Activated CD4-positive, alpha-beta T cell treated with anti-CD3 and anti-CD28 coated beads, Interleukin-2, amount 50 U/mL, for 24 hours (primary cell): ENCODE data around the gene PCSK9.

Experiments used
- DNase-seq, 2 donors: peaks; one replicate each; pipeline ENCODE4 v3.0.0-alpha.2; 2020; ENCODE audit warnings: low read depth in 1 of 2, low spot score in 1 of 2

Gene PCSK9

DNA sequence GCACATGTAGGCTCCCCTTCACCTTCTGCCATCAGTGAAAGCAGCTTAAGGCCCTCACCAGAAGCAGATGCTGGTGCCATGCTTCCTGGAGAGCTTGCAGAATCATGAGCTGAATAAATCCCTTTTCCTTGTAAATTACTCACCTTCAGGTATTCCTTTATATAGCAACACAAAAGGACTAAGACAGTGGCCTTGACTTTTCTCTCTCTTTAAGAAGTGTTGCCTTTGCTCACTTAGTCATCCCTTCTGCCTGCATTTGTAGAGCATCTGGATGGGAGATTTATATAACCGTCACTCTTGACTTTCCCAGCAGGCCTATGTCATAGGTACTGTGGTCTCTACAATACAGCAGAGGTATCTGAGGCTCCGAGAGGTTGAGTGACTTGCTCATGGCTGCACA, 3.7 kb downstream of the PCSK9 start:
- no peak for DNase-seq

DNA sequence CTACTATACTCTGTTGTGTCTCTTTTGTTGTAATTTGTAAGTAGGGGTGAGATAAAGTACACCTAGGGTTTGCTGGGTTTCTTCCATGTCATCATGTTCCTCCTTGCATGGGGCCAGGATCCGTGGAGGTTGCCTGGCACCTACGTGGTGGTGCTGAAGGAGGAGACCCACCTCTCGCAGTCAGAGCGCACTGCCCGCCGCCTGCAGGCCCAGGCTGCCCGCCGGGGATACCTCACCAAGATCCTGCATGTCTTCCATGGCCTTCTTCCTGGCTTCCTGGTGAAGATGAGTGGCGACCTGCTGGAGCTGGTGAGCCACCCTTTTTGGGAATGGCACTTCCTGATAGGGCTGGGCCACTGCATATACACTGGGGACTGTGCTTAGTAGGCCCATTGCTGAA, 4.4 kb downstream of the PCSK9 start:
- no peak for DNase-seq

DNA sequence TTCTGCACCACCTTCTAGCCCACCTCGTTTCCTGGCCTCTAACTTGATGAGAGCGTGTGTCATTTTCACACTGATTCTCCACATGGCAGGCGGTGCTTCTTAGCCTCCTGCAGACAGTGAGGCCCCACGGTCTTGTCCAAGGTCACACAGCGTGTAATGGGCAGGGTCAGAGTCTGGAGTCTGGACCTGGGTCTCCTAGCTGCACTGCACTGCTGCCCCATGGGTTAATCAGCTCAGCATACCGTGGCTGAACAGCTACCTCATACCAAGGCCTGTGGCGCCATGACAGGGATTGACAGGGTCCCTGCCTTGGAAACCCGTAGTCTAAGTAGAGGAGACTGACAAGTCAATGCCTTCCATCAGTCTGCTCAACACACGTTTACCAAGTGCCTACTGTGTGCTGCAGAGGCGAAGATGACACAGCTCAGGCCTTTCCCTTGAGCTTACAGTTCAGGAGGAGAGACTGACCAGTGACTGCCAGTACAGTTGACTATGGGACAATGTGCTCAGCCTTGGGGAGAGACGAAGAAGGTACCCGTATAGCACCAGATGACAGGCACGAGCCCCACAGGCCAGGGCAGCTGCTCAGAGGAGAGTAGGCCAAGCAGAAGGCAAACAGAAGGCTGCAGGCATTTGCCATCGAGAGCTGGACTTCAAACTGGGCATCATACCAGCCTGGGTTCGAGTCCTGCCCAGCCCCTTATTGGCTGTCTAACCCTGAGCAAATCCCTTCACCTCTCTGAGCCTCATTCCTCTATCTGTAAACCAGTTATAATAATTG, 5.5 kb downstream of the PCSK9 start:
- no peak for DNase-seq

DNA sequence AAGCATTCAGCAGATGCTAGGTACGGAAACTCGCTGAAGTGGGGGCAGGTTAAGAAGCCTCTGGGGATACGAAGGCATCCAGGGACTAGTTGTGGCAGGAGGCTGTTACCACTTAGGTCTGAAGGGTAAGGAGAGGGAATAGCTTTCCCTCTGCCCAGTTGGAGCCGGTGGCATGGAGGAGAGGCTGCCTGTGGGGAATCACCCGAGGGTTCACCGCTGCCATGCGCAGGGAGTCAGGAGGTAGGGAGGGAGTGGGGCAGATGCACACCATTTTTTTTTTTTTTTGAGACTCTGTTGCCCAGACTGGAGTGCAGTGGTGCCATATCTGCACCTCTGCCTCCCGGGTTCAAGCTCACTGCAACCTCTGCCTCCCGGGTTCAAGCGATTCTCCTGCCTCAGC, 6.1 kb downstream of the PCSK9 start:
- no peak for DNase-seq

DNA sequence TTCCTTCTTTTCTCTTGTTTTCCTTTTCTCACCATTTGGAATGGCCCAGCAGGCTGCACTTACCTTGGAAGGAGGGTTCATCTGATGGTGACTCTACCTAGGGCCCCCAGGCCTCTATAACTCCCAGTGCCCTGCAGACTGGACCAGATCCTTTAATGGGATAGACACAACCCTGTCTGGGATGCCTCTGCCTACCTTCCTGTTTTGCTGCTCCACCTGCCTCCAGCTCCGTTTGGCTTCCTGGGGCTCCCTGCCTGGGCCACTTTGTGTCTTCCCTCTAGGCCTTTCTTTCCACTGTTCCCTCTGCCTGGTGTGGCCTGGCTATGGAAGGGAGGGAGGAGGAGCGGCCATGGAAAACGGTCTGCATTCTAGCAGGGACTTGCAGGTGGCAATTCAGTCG, 7.5 kb downstream of the PCSK9 start:
- no peak for DNase-seq

DNA sequence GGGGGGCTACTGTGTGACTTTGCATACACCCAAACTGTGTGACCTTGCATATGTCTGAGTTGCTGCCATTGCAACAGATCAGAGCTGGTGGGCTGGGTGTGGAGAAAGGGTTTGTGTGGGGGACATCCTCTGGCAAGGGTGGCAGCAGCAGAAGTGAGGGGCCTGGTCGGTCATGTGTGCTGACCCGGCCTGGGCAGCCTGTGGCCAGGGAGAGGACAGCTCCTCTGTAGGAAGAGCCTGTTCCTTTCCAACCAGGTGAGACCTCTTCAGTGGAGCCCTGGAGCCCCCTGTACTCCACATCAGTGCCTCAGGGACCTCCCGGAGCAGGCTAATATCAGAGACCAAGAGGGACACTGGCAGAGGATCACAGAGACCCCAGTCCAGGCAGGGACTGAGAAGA, 8.3 kb downstream of the PCSK9 start:
- DNase-seq, result no peak

DNA sequence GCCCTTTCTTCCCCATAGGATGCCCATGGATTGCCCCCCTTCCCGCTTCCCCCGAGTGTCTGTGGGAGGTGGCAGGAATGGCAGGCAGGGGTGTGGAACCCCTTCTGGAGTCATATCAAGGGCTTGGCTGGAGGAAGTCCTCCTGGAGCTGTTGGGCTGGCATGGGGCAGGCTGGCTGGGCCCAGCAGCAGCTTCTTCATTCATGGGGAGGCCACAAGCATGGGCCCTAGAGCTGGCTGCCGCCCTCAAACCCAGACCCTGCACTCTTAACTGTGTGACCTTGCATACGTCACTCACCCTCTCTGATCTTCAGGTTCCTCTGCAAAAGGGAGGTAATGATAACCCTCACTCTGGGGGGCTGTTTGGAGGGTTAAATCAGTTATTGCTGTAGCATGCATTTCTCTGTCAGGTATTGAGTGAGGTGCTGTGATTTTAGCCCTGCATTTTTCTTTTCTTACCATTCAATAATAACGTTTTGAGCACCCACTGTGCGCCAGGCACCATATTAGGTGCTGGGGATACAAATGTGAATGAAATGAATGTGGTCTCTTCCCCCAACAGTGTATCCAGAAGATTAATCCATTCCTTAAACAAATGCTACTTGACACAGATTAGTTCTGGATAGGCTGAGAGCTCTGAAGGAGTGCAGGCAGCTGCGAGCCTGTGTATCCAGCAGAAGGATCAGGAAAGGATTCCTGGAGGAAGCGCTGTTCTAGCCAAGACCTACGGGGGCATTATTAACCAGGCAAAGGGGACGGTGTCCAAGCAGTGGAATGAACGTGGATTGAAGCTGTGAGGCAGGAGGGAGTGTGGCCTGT, 9.3 kb downstream of the PCSK9 start:
- no peak for DNase-seq

DNA sequence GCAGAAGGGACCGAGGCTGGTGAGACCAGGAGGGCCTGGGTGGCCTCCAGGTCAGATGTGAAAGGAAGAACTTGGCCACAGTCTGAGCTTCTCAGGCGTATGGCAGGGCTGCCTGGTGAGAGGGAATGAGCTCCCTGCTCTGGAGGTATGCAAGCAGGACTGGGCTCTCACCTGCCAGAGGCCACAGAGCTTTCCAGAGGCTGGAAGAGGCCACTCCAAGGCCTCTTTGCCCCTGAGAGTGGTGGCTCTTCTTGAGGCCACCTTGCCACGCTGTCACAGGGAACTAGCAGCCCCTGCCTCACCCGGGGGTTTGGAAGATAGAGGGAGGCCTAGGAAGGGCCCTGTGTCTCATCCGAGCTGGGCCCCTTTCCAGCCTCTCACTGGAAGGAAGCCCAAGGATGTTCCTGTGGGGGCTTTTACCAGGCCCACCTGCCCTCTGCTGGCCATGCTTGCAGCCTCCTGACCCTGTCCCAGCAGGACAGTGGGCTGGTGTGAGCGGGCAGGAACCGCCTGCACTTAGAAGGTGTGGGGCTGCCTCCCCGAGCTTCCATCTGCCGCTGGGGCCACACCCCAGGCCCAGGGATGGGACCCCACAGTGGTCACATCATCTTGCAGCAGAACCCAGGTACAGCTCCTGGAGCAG, 10.0 kb downstream of the PCSK9 start:
- no peak for DNase-seq

DNA sequence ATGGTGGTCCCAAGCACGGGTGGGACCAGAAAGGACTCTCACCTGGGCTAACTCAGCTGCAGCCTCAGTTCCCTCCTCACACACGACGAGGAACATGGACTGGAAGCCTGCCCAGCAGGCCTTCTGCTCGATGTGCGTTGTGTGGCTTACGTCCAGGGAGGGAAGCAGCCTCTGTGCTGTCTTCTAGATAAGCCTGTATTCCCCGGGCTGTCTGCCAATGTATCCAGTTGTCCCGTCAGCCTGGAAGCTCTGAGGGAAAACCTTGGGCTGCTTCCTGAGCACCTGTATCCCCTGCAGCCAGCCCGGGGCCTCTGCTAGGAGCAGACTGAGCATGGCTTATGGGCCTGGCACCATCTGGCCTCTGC, 10.5 kb downstream of the PCSK9 start:
- DNase-seq, result no peak

DNA sequence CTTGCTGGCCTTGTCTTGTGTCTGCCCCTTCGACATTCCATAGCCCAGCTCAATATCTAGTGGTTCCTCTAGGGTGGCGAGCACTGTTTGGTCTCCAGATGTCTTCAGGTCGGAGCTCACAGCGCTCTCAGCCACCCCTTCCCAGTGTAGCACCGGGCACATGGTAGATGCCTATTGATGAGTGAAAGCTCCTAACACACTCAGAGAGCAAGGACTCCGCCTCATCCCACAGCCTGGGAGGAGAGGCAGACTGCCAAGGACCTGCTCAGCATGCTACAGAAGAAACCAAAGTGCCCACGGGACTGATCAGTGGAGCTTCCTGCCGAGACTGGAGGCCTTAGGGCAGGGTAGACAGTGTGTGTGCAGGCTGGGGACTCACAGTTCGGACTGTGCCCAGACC, 10.9 kb downstream of the PCSK9 start:
- DNase-seq, result no peak

DNA sequence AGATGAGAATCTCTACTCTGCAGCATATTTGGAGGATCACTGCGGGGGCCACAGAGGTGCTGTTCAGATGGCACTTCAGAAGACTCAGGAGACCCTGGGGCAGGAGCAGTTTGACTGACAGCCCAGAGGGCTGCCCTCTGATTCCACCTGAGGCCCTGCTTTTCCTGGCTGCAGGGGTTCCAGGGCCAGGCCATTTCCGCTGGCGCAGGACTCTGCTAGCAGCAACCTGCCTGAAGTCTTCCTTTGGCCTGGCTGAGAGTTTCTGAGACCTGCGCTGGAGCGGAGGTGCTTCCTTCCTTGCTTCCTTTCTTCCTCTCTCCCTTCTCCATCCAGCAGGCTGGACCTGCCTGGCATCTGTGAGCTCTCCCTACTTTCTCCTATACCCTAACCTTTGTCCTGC, 11.8 kb downstream of the PCSK9 start:
- no peak for DNase-seq

DNA sequence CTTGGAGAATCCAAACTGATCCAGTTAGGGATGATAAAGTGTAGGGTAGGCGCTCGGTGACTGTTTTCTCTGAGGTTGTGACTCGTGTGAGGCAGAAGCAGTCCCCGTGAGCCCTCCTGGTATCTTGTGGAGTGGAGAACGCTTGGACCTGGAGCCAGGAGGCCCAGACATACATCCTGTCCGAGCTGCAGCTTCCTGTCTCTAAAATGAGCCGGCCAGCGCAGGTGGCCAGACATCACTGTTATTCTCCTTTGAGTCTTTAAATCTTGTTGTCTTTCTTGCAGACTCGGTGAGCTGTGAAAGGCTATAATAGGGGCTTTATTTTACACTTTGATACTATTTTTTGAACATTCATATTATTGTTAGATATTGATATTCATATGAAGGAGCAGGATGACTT, 12.3 kb downstream of the PCSK9 start:
- DNase-seq, result no peak

DNA sequence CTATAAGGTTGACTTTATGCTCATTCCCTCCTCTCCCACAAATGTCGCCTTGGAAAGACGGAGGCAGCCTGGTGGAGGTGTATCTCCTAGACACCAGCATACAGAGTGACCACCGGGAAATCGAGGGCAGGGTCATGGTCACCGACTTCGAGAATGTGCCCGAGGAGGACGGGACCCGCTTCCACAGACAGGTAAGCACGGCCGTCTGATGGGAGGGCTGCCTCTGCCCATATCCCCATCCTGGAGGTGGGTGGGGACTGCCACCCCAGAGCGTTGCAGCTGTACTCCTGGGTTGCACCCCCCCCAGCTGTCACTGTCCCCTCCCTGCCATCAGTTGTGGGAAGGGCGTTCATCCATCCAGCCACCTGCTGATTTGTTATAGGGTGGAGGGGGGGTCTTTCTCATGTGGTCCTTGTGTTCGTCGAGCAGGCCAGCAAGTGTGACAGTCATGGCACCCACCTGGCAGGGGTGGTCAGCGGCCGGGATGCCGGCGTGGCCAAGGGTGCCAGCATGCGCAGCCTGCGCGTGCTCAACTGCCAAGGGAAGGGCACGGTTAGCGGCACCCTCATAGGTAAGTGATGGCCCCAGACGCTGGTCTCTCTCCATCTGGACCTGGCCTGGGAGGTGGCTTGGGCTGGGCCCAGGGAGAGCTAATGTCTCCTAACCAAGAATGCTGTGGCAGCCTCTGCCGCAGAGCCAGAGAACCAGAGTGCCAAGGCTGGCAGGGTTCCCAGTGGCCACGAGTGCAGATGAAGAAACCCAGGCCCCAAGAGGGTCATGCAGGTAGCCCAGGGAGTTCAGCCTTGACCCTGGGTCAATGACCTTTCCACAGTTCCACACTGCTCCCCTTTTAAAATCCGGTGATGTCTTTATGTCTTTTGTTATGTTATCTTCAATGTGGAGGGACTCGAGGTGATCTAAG, 13.1 kb downstream of the PCSK9 start:
- no peak for DNase-seq

DNA sequence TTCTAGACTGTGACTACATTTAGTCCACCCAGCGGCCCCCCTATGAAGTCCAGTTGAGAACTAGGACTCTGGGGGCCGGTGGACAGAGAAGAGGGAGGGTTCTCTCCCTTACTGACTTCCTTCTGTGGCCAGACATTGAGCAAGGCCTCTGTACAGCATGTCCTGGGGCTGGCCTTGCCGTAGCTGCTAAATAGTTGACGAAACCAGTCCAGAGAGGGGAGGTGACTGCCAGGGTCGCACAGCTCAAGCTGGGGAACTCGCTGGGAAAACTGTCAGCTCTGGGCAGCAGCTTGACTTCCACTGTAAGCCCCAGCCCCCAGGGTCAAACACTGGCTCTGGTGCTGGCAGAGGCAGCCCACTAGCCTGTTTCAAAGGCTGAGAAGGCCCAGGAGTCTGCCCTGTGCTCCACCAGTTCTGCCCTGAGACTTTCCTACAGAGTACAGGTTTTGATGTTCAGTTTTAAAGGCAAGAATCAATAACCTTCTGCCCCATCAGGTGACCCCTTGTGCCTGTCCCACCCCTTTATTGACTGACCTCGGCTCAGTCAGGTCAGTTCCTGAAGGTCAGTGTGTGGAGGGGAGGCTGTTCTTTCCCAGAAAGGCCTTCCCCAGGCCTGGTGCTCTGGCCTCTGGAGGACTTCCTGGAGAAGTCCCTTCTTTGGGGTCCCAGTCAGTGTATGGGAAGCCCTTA, 14.1 kb downstream of the PCSK9 start:
- DNase-seq, result no peak

DNA sequence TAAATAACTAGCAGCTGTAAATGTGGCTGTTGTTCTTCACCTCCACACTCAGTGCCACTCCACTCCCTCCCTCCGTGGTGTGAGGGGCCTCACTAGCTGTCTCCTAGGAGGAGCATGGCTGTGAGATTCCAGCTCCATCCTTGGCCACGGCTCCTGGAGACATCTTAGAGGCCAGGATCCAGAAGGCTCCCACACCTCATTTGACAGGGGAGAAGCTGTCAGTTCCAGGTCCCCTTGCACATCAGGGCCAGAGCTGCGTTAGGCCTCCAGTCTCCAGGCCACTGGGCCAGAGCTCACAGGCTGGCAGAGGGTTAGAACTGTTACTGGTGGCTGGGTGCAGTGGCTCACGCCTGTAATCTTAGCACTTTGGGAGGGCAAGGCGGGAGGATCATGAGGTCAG, 15.0 kb downstream of the PCSK9 start:
- DNase-seq, result no peak

DNA sequence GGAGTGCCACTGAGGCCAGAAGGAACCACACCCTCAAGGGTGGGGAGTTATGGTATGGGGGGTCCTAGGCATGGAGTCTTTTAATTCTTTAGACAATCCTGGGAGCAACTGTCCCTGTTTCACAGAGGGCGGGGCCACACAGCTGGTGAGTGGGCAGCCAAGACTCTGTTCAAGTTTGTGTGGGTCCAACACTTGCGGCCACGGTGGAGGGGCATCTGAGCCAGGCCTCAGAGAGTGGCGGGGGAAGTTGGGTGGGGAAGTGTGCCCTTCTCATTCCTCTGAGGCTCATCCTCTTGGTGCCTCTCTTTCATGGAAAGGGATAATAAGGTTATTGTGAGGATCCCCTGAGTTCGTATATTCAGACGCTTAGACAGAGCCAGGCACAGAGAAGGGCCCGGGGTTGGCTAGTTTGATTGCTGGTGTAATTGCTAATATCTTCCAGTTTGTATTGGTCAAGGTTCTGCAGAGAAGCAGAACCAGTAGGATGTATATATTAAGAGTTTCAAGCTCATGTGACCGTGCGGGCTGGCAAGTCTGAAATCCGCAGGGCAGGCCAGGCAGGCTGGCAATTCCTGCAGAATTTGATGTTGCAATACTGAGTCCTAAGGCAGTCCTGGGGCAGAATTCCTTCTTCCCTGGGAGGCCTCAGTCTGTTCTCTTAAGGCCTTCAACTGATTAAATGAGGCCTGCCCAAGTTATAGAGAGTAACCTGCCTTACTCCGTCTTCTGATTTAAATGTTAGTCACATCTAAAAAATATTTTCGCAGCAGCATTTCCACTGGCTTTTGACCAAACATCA, 15.9 kb downstream of the PCSK9 start:
- DNase-seq, result no peak

DNA sequence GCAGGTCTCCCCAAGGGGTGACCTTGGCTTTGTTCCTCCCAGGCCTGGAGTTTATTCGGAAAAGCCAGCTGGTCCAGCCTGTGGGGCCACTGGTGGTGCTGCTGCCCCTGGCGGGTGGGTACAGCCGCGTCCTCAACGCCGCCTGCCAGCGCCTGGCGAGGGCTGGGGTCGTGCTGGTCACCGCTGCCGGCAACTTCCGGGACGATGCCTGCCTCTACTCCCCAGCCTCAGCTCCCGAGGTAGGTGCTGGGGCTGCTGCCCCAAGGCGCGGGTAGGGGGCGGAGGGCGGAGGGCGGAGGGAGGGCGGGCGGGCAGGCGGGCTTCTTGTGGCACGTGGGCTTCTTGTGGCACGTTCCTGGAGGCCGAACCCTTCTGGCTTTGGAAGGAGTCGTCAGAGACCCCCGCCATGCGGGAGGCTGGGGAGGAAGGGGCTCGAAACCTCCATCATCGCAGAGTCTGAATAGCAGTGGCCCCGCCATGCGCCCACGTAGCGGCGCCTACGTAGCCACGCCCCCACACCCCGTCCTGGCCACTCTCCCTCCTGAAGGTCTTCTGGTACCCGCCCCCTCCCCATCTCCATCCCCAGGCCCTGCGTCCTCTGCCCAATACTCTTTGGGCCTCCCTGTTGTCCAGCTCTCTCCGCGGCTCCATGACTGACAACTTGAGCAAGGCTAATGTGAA, 16.7 kb downstream of the PCSK9 start:
- no peak for DNase-seq

DNA sequence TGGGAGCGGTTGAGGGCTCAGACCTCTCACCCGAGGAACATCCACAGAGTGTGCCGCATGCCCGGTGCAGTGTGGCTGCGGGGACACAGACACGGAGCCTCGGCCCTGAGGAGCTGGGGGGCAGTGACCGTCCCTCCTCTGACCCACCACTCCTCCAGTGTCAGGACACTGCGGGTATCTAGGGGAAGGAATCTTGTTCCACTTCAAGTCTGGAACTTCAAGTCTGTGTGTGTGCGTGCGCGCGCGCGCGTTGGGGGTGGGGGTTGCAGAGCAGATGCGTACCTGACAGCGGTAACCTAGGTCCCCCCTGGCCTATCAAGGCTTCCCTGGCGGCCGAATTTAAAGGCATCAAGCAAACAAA, 17.3 kb downstream of the PCSK9 start:
- DNase-seq, result no peak

DNA sequence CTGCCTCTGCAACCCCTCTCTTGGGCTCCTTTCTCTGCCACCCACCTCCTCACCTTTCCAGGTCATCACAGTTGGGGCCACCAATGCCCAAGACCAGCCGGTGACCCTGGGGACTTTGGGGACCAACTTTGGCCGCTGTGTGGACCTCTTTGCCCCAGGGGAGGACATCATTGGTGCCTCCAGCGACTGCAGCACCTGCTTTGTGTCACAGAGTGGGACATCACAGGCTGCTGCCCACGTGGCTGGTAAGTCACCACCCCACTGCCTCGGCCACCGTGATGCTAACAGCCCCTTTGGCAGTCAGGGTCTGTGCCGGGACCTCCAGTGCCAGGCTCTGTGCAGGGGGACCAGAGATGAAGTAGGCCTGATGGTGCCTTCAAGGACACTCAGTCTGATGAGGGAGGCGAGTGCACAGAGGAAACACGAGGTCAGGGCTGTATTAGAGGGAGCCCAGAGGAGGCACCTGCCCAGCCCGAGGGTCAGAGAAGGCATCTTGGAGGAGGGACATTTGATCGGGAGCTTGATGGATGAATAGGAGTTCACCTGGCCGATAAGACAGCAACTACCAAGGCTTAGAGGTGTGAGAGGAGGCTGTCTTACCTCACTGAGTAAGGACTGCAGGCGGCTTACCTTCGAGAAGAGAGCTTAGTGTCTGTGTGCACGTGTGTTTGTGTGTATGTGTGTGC, 18.1 kb downstream of the PCSK9 start:
- DNase-seq, result no peak
